Neuronal stem cell (in vitro differentiated cells): Measurements from ENCODE around the gene KRTAP9-3.

Experiments used
- DNase-seq: peaks from one replicate; pipeline ENCODE4 v3.0.0-alpha.2; 2013; ENCODE audit warnings: low spot score
- H2AFZ ChIP-seq: one replicate; pipeline ENCODE4 v1.6.1; 2013; ENCODE audit warnings: mild to moderate bottlenecking, low read length, inconsistent platforms
- H2AK5ac ChIP-seq: 2 replicates; pipeline ENCODE4 v1.6.1; 2013; ENCODE audit warnings: low read depth, mild to moderate bottlenecking, inconsistent platforms, low read length, moderate library complexity, mixed read lengths
- H2BK120ac ChIP-seq: 2 replicates; pipeline ENCODE4 v1.6.1; 2013; ENCODE audit warnings: low read depth, mild to moderate bottlenecking, inconsistent platforms, low read length, moderate library complexity, mixed read lengths
- H2BK12ac ChIP-seq: one replicate; pipeline ENCODE4 v1.6.1; 2013; ENCODE audit warnings: low read length, inconsistent platforms
- H2BK15ac ChIP-seq: 2 replicates; pipeline ENCODE4 v1.6.1; 2013; ENCODE audit warnings: mild to moderate bottlenecking, low read length, inconsistent platforms, mixed read lengths
- H2BK5ac ChIP-seq: one replicate; pipeline ENCODE4 v1.6.1; 2013; ENCODE audit warnings: inconsistent platforms, mild to moderate bottlenecking, low read length, moderate library complexity
- H3K14ac ChIP-seq: one replicate; pipeline ENCODE4 v1.6.1; 2013; ENCODE audit warnings: low read length, inconsistent platforms
- H3K18ac ChIP-seq: 2 replicates; pipeline ENCODE4 v1.6.1; 2013; ENCODE audit warnings: low read length, inconsistent platforms
- H3K23ac ChIP-seq: 2 replicates; pipeline ENCODE4 v1.6.1; 2013; ENCODE audit warnings: low read depth, mild to moderate bottlenecking, mixed read lengths, low read length, inconsistent platforms; ENCODE audit not compliant: poor library complexity
- H3K27ac ChIP-seq: replicated peaks from 3 replicates; pipeline ENCODE4 v1.5.1; 2013; ENCODE audit warnings: low read length, inconsistent platforms
- H3K27me3 ChIP-seq, 3 experiments: 2 replicates each; pipeline ENCODE4 v1.6.1; 2013; ENCODE audit warnings: low read length in 3 of 3, mild to moderate bottlenecking in 2 of 3, inconsistent platforms in 1 of 3, low read depth in 1 of 3, mixed read lengths in 1 of 3, moderate library complexity in 1 of 3; ENCODE audit not compliant: control insufficient read depth in 3 of 3, insufficient read depth in 3 of 3
- H3K36me3 ChIP-seq, 2 donors: replicated peaks in 1 of 2; 2 replicates each; pipeline ENCODE4 v1.6.1; 2013; ENCODE audit warnings: low read length in 2 of 2; ENCODE audit not compliant: control insufficient read depth in 2 of 2, insufficient read depth in 2 of 2
- H3K4ac ChIP-seq: 2 replicates; pipeline ENCODE4 v1.6.1; 2013; ENCODE audit warnings: inconsistent platforms, mild to moderate bottlenecking, low read length, moderate library complexity
- H3K4me1 ChIP-seq, 2 donors: 1 replicate in 1 of 2; 2 replicates in 1 of 2; pipeline ENCODE4 v1.6.1; 2013; ENCODE audit warnings: low read length in 2 of 2, low read depth in 1 of 2; ENCODE audit not compliant: control insufficient read depth in 2 of 2, insufficient read depth in 1 of 2
- H3K4me2 ChIP-seq: one replicate; pipeline ENCODE4 v1.6.1; 2013; ENCODE audit warnings: mild to moderate bottlenecking, low read length, inconsistent platforms; ENCODE audit not compliant: insufficient read depth, poor library complexity, severe bottlenecking
- H3K4me3 ChIP-seq, 2 donors: 2 replicates each; pipeline ENCODE4 v1.5.1; 2013; ENCODE audit warnings: low read length in 2 of 2, mild to moderate bottlenecking in 2 of 2, inconsistent platforms in 1 of 2, moderate library complexity in 1 of 2
- H3K79me1 ChIP-seq: one replicate; pipeline ENCODE4 v1.6.1; 2013; ENCODE audit warnings: low read depth, mild to moderate bottlenecking, inconsistent platforms, low read length, moderate library complexity
- H3K9ac ChIP-seq: one replicate; pipeline ENCODE4 v1.6.1; 2013; ENCODE audit warnings: mild to moderate bottlenecking, low read depth, low read length, inconsistent platforms; ENCODE audit not compliant: poor library complexity
- H3K9me3 ChIP-seq, 2 donors: replicated peaks in 1 of 2; 2 replicates each; pipeline versions ENCODE3 to v1.6.1; 2013; ENCODE audit warnings: low read length in 2 of 2, mild to moderate bottlenecking in 2 of 2, inconsistent platforms in 1 of 2, low read depth in 1 of 2, mixed read lengths in 1 of 2, moderate library complexity in 1 of 2; ENCODE audit not compliant: control insufficient read depth in 2 of 2, insufficient read depth in 1 of 2
- H4K8ac ChIP-seq: one replicate; pipeline ENCODE4 v1.6.1; 2013; ENCODE audit warnings: low read depth, mild to moderate bottlenecking, inconsistent platforms, low read length, moderate library complexity
- H4K91ac ChIP-seq: one replicate; pipeline ENCODE4 v1.6.1; 2013; ENCODE audit warnings: low read length, low read depth, mild to moderate bottlenecking, inconsistent platforms; ENCODE audit not compliant: poor library complexity
- WGBS, 2 donors: extraction: QIAGEN DNeasy Blood & Tissue Kit; methylation state at CpG; one replicate each; pipeline ENCODE4 v1.1.7; 2013; ENCODE audit warnings: missing lambda C conversion rate in 2 of 2, mixed read lengths in 1 of 2; ENCODE audit not compliant: insufficient read length in 2 of 2, insufficient replicate concordance in 1 of 2; ENCODE audit errors: extremely low coverage in 2 of 2; 5-methylcytosine and 5-hydroxymethylcytosine counted together

KRTAP9-3 gene

GRCh38 chr17:41211845-41212466 is 20.3 kb upstream of the KRTAP9-3 start:
- no peak overlapping the region for H2BK5ac ChIP-seq
- H4K91ac ChIP-seq = no peak overlapping the region
- H3K4me2 ChIP-seq = no peak overlapping the region
- no peak overlapping the region for H2BK15ac ChIP-seq
- no peak overlapping the region for H4K8ac ChIP-seq
- H3K4me3 ChIP-seq = no peak overlapping the region
- no peak overlapping the region for H3K9ac ChIP-seq
- no CpG with 5 or more reads among the region's 1 CpG for WGBS, 2 donors
- no peak overlapping the region for H3K14ac ChIP-seq
- H2BK120ac ChIP-seq = no peak overlapping the region
- H3K23ac ChIP-seq = no peak overlapping the region
- H3K9me3 ChIP-seq = no peaks in the 10 kb centered on the region
- H3K27me3 ChIP-seq = no peaks in the 10 kb centered on the region
- no peak overlapping the region for H2AFZ ChIP-seq
- H2AK5ac ChIP-seq = no peak overlapping the region
- no peak overlapping the region for H3K18ac ChIP-seq
- H3K4ac ChIP-seq = no peak overlapping the region
- H3K27ac ChIP-seq = no peak overlapping the region
- H2BK12ac ChIP-seq = no peak overlapping the region
- H3K36me3 ChIP-seq = no peaks in the 10 kb centered on the region
- H3K4me1 ChIP-seq = peaks cover 0 to 2% of the 10 kb centered on the region in 2 donors
- H3K79me1 ChIP-seq = no peaks in the 10 kb centered on the region
- no peak for DNase-seq

GRCh38 chr17:41212524-41213169 is 19.6 kb upstream of the KRTAP9-3 start:
- peak overlapping the region in 1 of 2 donors; percentile 60 for H3K4me3 ChIP-seq
- H3K4me1 ChIP-seq = peaks cover 0 to 2% of the 10 kb centered on the region in 2 donors
- H3K4ac ChIP-seq = peak overlapping the region; percentile 97
- H3K9ac ChIP-seq = peak overlapping the region; percentile 70
- H2BK5ac ChIP-seq = no peak overlapping the region
- no peaks in the 10 kb centered on the region for H3K9me3 ChIP-seq
- H4K91ac ChIP-seq = peak overlapping the region; percentile 99
- no peaks in the 10 kb centered on the region for H3K36me3 ChIP-seq
- H2BK120ac ChIP-seq = peak overlapping the region; percentile 54
- peak overlapping the region; percentile 17 for H4K8ac ChIP-seq
- no peak overlapping the region for H3K27ac ChIP-seq
- no peaks in the 10 kb centered on the region for H3K27me3 ChIP-seq
- H3K14ac ChIP-seq = peak overlapping the region; percentile 94
- H3K23ac ChIP-seq = peak overlapping the region; percentile 97
- no peak overlapping the region for H2AK5ac ChIP-seq
- H2AFZ ChIP-seq = no peak overlapping the region
- DNase-seq = no peak
- no peak overlapping the region for H3K4me2 ChIP-seq
- no peaks in the 10 kb centered on the region for H3K79me1 ChIP-seq
- H2BK15ac ChIP-seq = peak overlapping the region; percentile 67
- peak overlapping the region; percentile 87 for H3K18ac ChIP-seq
- no CpG with 5 or more reads among the region's 7 CpGs for WGBS, 2 donors
- peak overlapping the region; percentile 90 for H2BK12ac ChIP-seq

- WGBS, 2 donors = no CpG with 5 or more reads among the region's 1 CpG
- no peak overlapping the region for H2BK120ac ChIP-seq
- H3K9me3 ChIP-seq = no peaks in the 10 kb centered on the region
- H2BK12ac ChIP-seq = no peak overlapping the region
- H2BK15ac ChIP-seq = no peak overlapping the region
- H3K4me2 ChIP-seq = no peak overlapping the region
- no peak overlapping the region for H2BK5ac ChIP-seq
- H3K4me3 ChIP-seq = no peak overlapping the region
- peaks cover 0 to 2% of the 10 kb centered on the region in 2 donors for H3K4me1 ChIP-seq
- no peak overlapping the region for H4K91ac ChIP-seq
- no peak overlapping the region for H3K27ac ChIP-seq
- H4K8ac ChIP-seq = no peak overlapping the region
- no peak overlapping the region for H3K23ac ChIP-seq
- H3K27me3 ChIP-seq = no peaks in the 10 kb centered on the region
- no peak overlapping the region for H2AK5ac ChIP-seq
- H3K14ac ChIP-seq = no peak overlapping the region
- no peaks in the 10 kb centered on the region for H3K36me3 ChIP-seq
- H3K4ac ChIP-seq = no peak overlapping the region
- no peak overlapping the region for H3K18ac ChIP-seq
- H3K9ac ChIP-seq = no peak overlapping the region
- no peaks in the 10 kb centered on the region for H3K79me1 ChIP-seq
- no peak for DNase-seq
- H2AFZ ChIP-seq = no peak overlapping the region
Observed at GRCh38 chr17:41215681-41216080, 16.6 kb upstream of the KRTAP9-3 start.

GRCh38 chr17:41223821-41224220 is 8.4 kb upstream of the KRTAP9-3 start:
- H2AK5ac ChIP-seq = no peak overlapping the region
- no peak overlapping the region for H4K91ac ChIP-seq
- no peak for DNase-seq
- no peaks in the 10 kb centered on the region for H3K9me3 ChIP-seq
- H3K23ac ChIP-seq = no peak overlapping the region
- no peak overlapping the region for H3K18ac ChIP-seq
- H3K4ac ChIP-seq = no peak overlapping the region
- no peak overlapping the region for H2BK12ac ChIP-seq
- no peaks in the 10 kb centered on the region for H3K79me1 ChIP-seq
- peaks cover 0 to 3% (median 0%) of the 10 kb centered on the region in 3 experiments for H3K27me3 ChIP-seq
- no peak overlapping the region for H2AFZ ChIP-seq
- no peaks in the 10 kb centered on the region for H3K4me1 ChIP-seq
- no peak overlapping the region for H2BK15ac ChIP-seq
- H3K4me2 ChIP-seq = no peak overlapping the region
- H3K36me3 ChIP-seq = no peaks in the 10 kb centered on the region
- H2BK120ac ChIP-seq = no peak overlapping the region
- no peak overlapping the region for H4K8ac ChIP-seq
- no peak overlapping the region for H3K14ac ChIP-seq
- no peak overlapping the region for H3K27ac ChIP-seq
- WGBS, 2 donors = no CpG with 5 or more reads among the region's 2 CpGs
- no peak overlapping the region for H3K4me3 ChIP-seq
- H3K9ac ChIP-seq = no peak overlapping the region
- no peak overlapping the region for H2BK5ac ChIP-seq
